H1 (cell line): ENCODE measurements around the gene CLCA1. TPM values are rescaled to one million over a fixed set of nuclear protein-coding genes. Genes with fewer than 3 reads are reported as not detected.

Experiments
- BRCA1 ChIP-seq: IDR thresholded peaks from 2 replicates; pipeline ENCODE4 v1.6.1; 2012; ENCODE audit warnings: low read depth, low read length, improper control_type of control experiment
- EP300 ChIP-seq, 2 experiments: IDR thresholded peaks; 1 replicate in 1 of 2; 2 replicates in 1 of 2; pipeline ENCODE4 v1.6.1; 2011 to 2012; ENCODE audit warnings: low read depth in 2 of 2, low read length in 2 of 2, mild to moderate bottlenecking in 2 of 2, borderline replicate concordance in 1 of 2, inconsistent platforms in 1 of 2, moderate library complexity in 1 of 2
- EZH2 ChIP-seq: fragments of 200-600 bp; sonication (generic); IDR thresholded peaks from 2 replicates; pipeline ENCODE4 v1.7.1; 2012; ENCODE audit warnings: low read depth, mild to moderate bottlenecking, moderate library complexity, low read length, inconsistent platforms; ENCODE audit not compliant: severe bottlenecking
- GABPA ChIP-seq: IDR thresholded peaks from 2 replicates; pipeline ENCODE4 v1.6.1; 2011; ENCODE audit warnings: mild to moderate bottlenecking, low read length, moderate library complexity, borderline replicate concordance; ENCODE audit not compliant: insufficient read depth
- NANOG ChIP-seq: IDR thresholded peaks from 2 replicates; pipeline ENCODE4 v1.6.1; 2011; ENCODE audit warnings: low read length, low read depth, mild to moderate bottlenecking, inconsistent platforms; ENCODE audit not compliant: insufficient read depth, poor library complexity, severe bottlenecking
- POLR2A ChIP-seq, 2 experiments: IDR thresholded peaks; 1 replicate in 1 of 2; 2 replicates in 1 of 2; pipeline ENCODE4 v1.6.1; 2011; ENCODE audit warnings: low read depth in 2 of 2, low read length in 2 of 2, mild to moderate bottlenecking in 2 of 2; ENCODE audit errors: control extremely low read depth in 1 of 2
- RNF2 ChIP-seq: fragments of 200-900, 300-1000 bp; sonication (generic); IDR thresholded peaks from 2 replicates; pipeline ENCODE4 v1.7.1; 2016; ENCODE audit warnings: borderline replicate concordance, low read depth, mild to moderate bottlenecking, antibody characterized with exemption, low read length; ENCODE audit not compliant: poor library complexity, severe bottlenecking; ENCODE audit errors: missing control alignments
- polyA plus RNA-seq, 7 experiments: library from polyadenylated mRNA; depleted of rRNA in 3 of 7; stranded (reverse) in 5 of 7; unstranded in 2 of 7; fragments of >200 nt in 5 of 7; fragments of 200-250 nt in 2 of 7; gene quantifications; 1 replicate in 5 of 7; 2 replicates in 1 of 7; 4 replicates in 1 of 7; pipeline versions ENCODE4 v1.2.1 to v1.2.3, GENCODE V29; 2011 to 2013; ENCODE audit warnings: missing spikeins in 2 of 7, mixed read lengths in 2 of 7
- total RNA-seq: library from RNA; stranded (reverse); fragmentation: NEBNext Ultra II Directional; extraction: Animal tissue kit (Norgen Biotek cat#: 25700); gene quantifications from 2 replicates; pipeline ENCODE4 v1.2.1, GENCODE V29; 2021
- TF ChIP-seq, protein P1 (sequence below): IDR thresholded peaks from 2 replicates; pipeline ENCODE4 v1.6.1; 2012; ENCODE audit warnings: inconsistent platforms

CLCA1 gene
- total and polyA plus RNA-seq, 2 of the 8 experiments (the other 6 are each of a cell fraction or from before 2014, with no cell fraction given): not detected

DNA sequence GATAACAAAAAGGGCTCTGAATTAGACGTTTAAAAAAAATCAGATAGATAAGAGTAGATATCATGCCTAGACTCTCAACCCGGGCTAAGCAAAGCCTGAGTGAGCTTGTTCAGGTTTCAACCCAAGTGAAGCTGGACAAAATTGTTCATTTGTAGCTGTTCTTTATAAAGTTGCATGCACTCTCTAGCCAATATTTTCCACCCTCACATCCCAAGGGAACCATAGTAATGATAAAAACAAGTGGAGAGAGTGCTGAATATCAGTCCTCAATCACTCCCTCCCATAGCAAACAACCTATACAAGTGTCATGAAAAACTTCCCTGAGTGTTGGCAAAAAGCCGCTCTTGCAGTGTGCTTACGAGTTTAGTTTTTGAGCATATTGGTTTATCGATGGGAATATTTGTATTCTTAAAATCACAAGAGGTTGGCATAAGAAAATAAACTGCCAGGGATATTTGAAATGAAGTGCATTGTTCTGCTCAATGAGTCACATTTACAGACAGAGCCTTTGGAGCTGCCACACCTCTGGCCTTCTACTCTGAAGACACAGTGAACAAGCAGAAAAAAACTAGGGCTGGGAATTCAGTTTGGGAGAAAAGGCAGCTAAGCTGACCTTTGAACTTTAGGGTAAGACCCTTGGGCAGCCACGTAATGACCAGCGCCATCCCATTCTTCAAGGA is 47.0 kb upstream of the CLCA1 start (continued):
- TF ChIP-seq EZH2 (no peak), EP300 (IDR thresholded peaks at IDR 0.05; ENCODE audit: borderline replicate concordance in 1 of 2, low read depth in 2 of 2, low read length in 2 of 2) (no peak), NANOG (no peak), RNF2 (no peak), POLR2A (IDR thresholded peaks at IDR 0.05; ENCODE audit: control extremely low read depth in 1 of 2, low read depth in 2 of 2, low read length in 2 of 2) (no peak), BRCA1 (no peak), GABPA (no peak)
- TF ChIP-seq, protein P1, sequence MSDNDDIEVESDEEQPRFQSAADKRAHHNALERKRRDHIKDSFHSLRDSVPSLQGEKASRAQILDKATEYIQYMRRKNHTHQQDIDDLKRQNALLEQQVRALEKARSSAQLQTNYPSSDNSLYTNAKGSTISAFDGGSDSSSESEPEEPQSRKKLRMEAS: no peak
